PC-3 (cell line): ENCODE data around the gene ENTHD1.

ENCODE experiments used
- CTCF ChIP-seq: fragments of 300-600 bp; sonication (generic); conservative IDR thresholded peaks from 2 replicates; pipeline ENCODE4 v1.5.1; 2017; ENCODE audit warnings: antibody characterized with exemption, low read depth, mild to moderate bottlenecking, low read length
- EZH2 ChIP-seq: fragments of 300-600 bp; sonication (generic); IDR thresholded peaks from one replicate; pipeline ENCODE4 v1.6.1; 2017; ENCODE audit warnings: antibody characterized with exemption, mild to moderate bottlenecking, low read length; ENCODE audit not compliant: unreplicated experiment
- EZH2phosphoT487 ChIP-seq: fragments of 300-600 bp; sonication (generic); IDR thresholded peaks from 2 replicates; pipeline ENCODE4 v1.6.1; 2018; ENCODE audit warnings: mild to moderate bottlenecking, antibody characterized with exemption, low read length, borderline replicate concordance

DNA sequence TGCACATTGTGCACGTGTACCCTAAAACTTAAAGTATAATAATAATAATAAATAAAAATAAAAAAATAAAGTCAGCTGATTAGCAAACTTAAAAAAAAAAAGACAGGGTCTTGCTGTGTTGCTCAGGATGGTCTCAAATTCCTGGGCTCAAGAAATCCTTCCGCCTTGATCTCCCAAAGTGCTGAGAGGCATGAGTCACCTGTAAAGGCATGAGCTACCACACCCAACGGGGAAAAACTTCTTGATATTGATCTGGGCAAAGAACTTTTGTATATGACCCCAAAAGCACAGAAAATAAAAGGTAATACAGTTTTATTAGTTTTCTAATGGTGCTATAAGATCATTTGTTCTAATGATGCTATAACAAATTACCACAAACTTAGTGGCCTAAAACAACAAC lies 46.1 kb downstream of the ENTHD1 start:
- TF ChIP-seq CTCF: no peak
- TF ChIP-seq EZH2: no peak
- no peak for TF ChIP-seq EZH2phosphoT487
